Transverse colon (tissue), 4 donors: ENCODE results near the gene CASKIN2. TPM values are rescaled to one million over a fixed set of nuclear protein-coding genes. Genes with fewer than 3 reads are reported as not detected.
A peak's percentile ranks its signal among the peaks of the same experiment; 100 is the strongest.

Experiments
- DNase-seq: peaks from one replicate; pipeline ENCODE4 v3.0.0-alpha.2; 2019
- H3K27ac ChIP-seq, 4 donors: fragments of 200-600 bp; sonication (generic); 2 replicates each; pipeline ENCODE4 v1.5.1; 2016 to 2018; ENCODE audit warnings: inconsistent platforms in 4 of 4
- H3K27me3 ChIP-seq: fragments of 200-600 bp; sonication (generic); 2 replicates; pipeline ENCODE4 v1.5.1; 2017; ENCODE audit warnings: inconsistent platforms
- H3K36me3 ChIP-seq, 4 donors: fragments of 200-600 bp; sonication (generic); 2 replicates each; pipeline ENCODE4 v1.5.1; 2017 to 2019; ENCODE audit warnings: inconsistent platforms in 4 of 4
- H3K4me1 ChIP-seq, 4 donors: fragments of 200-600 bp; sonication (generic); 2 replicates each; pipeline ENCODE4 v1.5.1; 2017 to 2020; ENCODE audit warnings: inconsistent platforms in 4 of 4
- H3K4me3 ChIP-seq, 4 donors: fragments of 200-600 bp; sonication (generic); 1 replicate in 1 of 4; 2 replicates in 3 of 4; pipeline versions ENCODE4 v1.5.1 to v1.6.1; 2017 to 2019; ENCODE audit warnings: inconsistent platforms in 4 of 4
- H3K9me3 ChIP-seq, 2 donors: fragments of 200-600 bp; sonication (generic); 2 replicates each; pipeline ENCODE4 v1.5.1; 2017 to 2019; ENCODE audit warnings: inconsistent platforms in 2 of 2
- EP300 ChIP-seq: sonication (generic); formaldehyde crosslinking; IDR thresholded peaks from one replicate; pipeline ENCODE4 v1.6.1; 2017; ENCODE audit warnings: antibody characterized with exemption, low read depth
- POLR2A ChIP-seq: fragments of 450-650 bp; IDR thresholded peaks from one replicate; pipeline ENCODE4 v1.6.1; 2016; ENCODE audit warnings: antibody characterized with exemption, mild to moderate bottlenecking, moderate library complexity
- POLR2AphosphoS5 ChIP-seq, 3 donors: sonication (generic); formaldehyde crosslinking; IDR thresholded peaks; one replicate each; pipeline ENCODE4 v1.6.1; 2016; ENCODE audit warnings: antibody characterized with exemption in 3 of 3
- WGBS, 2 donors: methylation state at CpG; one replicate each; pipeline ENCODE4 v1.1.5; 2018; ENCODE audit warnings: low coverage in 1 of 2; 5-methylcytosine and 5-hydroxymethylcytosine counted together
- in situ Hi-C, 4 donors: fragments of 200-750 bp; cut with MboI; loops; one replicate each; pipeline versions ENCODE4 v1.15.0 to v1.15.1; 2017; ENCODE audit warnings: low sequenced_read_pairs in 3 of 4, low pct_ligation_motif_present in 1 of 4, low pct_unique_long_range_greater_than_20kb in 1 of 4
- intact Hi-C: fragments of 100-400 bp; cut with DNase I; formaldehyde crosslinking; loops from one replicate; pipeline ENCODE4 v1.15.1; 2023; ENCODE audit warnings: low total_unique reads
- total RNA-seq, 4 donors: library from RNA; depleted of rRNA; stranded (reverse); fragments of >200 nt; gene quantifications; one replicate each; pipeline ENCODE4 v1.1.0, GENCODE V29; 2016
- TF ChIP-seq, protein P1 (sequence below), 5 experiments: fragments of 200-600 bp in 3 of 5; fragments of 450-650 bp in 2 of 5; sonication (generic) in 3 of 5; IDR thresholded peaks; 1 replicate in 2 of 5; 2 replicates in 3 of 5; pipeline ENCODE4 v1.5.1; 2016 to 2017; ENCODE audit warnings: antibody characterized with exemption in 5 of 5, inconsistent platforms in 3 of 5, mild to moderate bottlenecking in 2 of 5, moderate library complexity in 1 of 5

The CASKIN2 gene
- total RNA-seq, 4 donors from 2014 or later, result 16.5 to 128 (median 24.8) TPM

DNA sequence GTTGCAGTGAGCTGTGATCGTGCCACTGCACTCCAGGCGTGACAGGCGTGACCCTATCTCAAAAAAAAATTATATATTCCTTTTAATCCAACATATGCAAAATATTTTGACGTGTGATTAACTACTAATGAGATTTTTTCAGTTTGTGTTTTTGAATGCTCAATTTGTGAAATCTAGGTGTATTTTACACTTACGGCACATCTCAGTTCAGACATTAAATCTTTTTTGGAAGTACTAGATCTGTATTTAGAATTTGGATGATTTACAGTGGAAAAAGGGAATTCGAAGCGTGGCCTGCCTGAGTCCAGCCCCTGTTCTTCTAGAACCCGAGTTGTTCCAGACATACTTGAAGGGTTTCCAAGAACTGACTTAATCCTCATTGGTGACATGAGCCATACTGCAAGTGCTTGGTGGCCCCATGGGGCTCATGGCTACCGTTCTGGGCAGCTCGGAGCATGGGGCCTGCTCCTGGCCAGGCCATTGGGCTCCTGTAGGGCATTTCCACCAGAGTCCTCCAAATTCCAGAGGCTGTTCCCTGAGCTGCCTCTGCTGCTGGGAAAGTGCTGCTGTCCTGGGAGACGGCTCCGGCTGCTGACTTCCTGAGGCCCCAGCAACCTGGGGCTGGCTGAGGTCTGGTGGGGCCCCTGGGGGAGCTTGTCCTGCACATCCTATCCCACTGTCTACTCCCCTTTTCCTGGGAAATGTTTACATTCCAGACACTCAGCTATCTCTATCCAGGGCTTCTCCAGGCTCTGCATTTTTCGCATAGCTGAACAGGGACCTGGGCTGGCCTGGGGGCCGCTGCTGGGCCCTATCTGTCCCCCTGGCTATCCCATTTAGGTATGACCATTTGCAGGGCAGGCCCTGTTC is 37.3 kb upstream of the CASKIN2 start:
- 77 to 81% methylated on average over 3 to 14 of the region's 14 CpGs for WGBS, 2 donors
- no peak for DNase-seq
- H3K36me3 ChIP-seq, result no peaks in the 10 kb centered on the region
- intact Hi-C loops (no loop called here), in situ Hi-C loops (no loop called here)
- peaks cover 0 to 61% (median 47%) of the 10 kb centered on the region in 4 donors for H3K4me1 ChIP-seq
- H3K27me3 ChIP-seq, result no peaks in the 10 kb centered on the region
- H3K4me3 ChIP-seq, result no peak overlapping the region
- no peaks in the 10 kb centered on the region for H3K9me3 ChIP-seq
- TF ChIP-seq, protein P1, sequence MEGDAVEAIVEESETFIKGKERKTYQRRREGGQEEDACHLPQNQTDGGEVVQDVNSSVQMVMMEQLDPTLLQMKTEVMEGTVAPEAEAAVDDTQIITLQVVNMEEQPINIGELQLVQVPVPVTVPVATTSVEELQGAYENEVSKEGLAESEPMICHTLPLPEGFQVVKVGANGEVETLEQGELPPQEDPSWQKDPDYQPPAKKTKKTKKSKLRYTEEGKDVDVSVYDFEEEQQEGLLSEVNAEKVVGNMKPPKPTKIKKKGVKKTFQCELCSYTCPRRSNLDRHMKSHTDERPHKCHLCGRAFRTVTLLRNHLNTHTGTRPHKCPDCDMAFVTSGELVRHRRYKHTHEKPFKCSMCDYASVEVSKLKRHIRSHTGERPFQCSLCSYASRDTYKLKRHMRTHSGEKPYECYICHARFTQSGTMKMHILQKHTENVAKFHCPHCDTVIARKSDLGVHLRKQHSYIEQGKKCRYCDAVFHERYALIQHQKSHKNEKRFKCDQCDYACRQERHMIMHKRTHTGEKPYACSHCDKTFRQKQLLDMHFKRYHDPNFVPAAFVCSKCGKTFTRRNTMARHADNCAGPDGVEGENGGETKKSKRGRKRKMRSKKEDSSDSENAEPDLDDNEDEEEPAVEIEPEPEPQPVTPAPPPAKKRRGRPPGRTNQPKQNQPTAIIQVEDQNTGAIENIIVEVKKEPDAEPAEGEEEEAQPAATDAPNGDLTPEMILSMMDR (IDR thresholded peaks at IDR 0.05), result no peak
- TF ChIP-seq EP300 (no peak), POLR2A (no peak), POLR2AphosphoS5 (IDR thresholded peaks at IDR 0.05) (no peak)
- peak overlapping the region in 2 of 4 donors; percentile 0 to 1 for H3K27ac ChIP-seq

DNA sequence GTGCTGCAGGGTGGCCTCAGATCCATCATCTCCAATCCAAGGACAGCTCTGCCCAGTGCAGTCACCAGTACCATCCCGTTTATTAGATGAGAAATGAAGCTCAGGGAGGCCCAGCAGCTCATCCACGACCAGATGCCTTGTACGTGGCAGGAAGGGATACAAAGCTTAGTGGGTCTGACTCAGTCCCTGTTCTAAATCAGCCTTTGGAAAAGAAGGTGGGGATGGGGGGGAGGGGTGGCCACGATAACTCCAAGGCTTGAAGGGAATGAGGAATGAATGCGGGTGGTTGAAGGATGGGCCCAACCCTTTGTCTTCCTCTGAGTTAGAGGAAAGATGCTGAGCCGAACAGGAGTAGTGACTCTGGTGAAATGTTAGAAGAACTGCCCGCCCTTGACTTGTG is 35.9 kb upstream of the CASKIN2 start:
- TF ChIP-seq EP300 (no peak), POLR2AphosphoS5 (IDR thresholded peaks at IDR 0.05) (no peak), POLR2A (no peak)
- TF ChIP-seq, protein P1 (IDR thresholded peaks at IDR 0.05), result no peak

GRCh38 chr17:75550139-75550465 is 34.8 kb upstream of the CASKIN2 start:
- Histone ChIP-seq H3K4me1 (peaks cover 0 to 39% (median 27%) of the 10 kb centered on the region in 4 donors), H3K4me3 (no peak overlapping the region), H3K27me3 (no peaks in the 10 kb centered on the region), H3K27ac (peak overlapping the region; percentile 93 to 98 (median 95)), H3K9me3 (no peaks in the 10 kb centered on the region), H3K36me3 (no peaks in the 10 kb centered on the region)
- no peak for DNase-seq
- 40% methylated on average over 1 of the region's 4 CpGs; no CpG with 5 or more reads in 1 of the 2 donors for WGBS, 2 donors
- TF ChIP-seq POLR2A (no peak), EP300 (no peak), POLR2AphosphoS5 (IDR thresholded peaks at IDR 0.05) (no peak)
- TF ChIP-seq, protein P1 (IDR thresholded peaks at IDR 0.05), result no peak
- in situ Hi-C loops, result no loop called here
- intact Hi-C loops, result no loop called here

More for the DNA sequence above, 35.9 kb upstream of the CASKIN2 start:
- Histone ChIP-seq H3K4me1 (peaks cover 0 to 50% (median 38%) of the 10 kb centered on the region in 4 donors), H3K36me3 (no peaks in the 10 kb centered on the region), H3K4me3 (no peak overlapping the region), H3K27me3 (no peaks in the 10 kb centered on the region), H3K27ac (peak overlapping the region; percentile 93 to 98 (median 95)), H3K9me3 (no peaks in the 10 kb centered on the region)
- intact Hi-C loops, result no loop called here
- in situ Hi-C loops, result no loop called here
- 73 to 100% methylated on average over 3 to 7 of the region's 7 CpGs for WGBS, 2 donors
- DNase-seq, result no peak

DNA sequence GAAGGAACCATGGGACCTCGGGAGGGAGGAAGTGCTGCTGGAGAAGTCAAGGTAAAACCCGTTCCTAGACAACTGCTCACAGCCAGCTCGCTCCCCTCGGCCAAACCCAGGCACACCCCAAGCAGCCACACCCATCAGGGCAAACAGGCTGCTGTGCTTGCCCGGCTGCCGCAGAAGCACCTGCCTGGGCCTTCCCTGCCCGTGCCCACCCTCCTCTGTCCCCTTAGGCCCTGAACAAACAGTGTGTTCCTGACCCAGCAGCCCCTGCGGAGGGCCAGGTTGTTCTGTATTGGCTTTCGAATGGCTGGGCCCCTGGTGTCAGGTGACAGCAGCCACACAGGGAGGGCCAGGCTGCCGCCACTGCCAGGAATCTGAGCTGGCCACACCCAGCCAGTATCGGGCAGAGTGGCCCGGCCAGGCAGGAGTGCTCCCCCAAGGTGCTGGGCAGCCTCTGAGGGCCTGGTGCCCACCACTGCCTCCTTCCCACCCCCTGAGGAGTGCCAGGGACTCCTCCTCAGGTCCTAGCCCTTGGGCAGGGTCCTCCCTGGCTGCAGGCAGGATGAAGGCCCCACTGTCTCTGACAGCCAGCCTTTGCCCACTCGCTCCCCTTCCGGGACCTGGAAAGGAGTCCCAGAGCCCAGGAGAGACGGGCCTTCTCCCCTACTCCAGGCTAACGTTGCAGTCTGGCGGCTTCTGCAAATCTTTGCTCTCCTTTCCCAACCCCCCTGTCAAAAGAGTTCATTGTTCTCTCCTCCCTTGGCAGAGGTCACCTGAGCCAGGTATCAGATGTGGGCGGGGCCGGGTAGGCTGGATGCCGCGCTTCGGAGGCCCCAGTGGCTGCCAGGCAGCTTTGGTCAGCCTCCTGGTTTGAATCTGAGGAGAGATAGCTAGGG is 34.2 kb upstream of the CASKIN2 start:
- in situ Hi-C loops, result no loop called here

More for the DNA sequence above, 34.2 kb upstream of the CASKIN2 start:
- 60% methylated on average over 17 of the region's 22 CpGs; no CpG with 5 or more reads in 1 of the 2 donors for WGBS, 2 donors
- Histone ChIP-seq H3K27ac (peak overlapping the region; percentile 93 to 98 (median 95)), H3K9me3 (no peaks in the 10 kb centered on the region), H3K4me3 (peak overlapping the region in 1 of 4 donors; percentile 6), H3K36me3 (no peaks in the 10 kb centered on the region), H3K4me1 (peaks cover 0 to 38% (median 25%) of the 10 kb centered on the region in 4 donors), H3K27me3 (no peaks in the 10 kb centered on the region)
- peak; percentile 87 for DNase-seq
- intact Hi-C loops, result no loop called here
- peak; percentile 65 to 85 (median 79) for TF ChIP-seq POLR2AphosphoS5 (IDR thresholded peaks at IDR 0.05)
- TF ChIP-seq, protein P1 (IDR thresholded peaks at IDR 0.05), result peak in 1 of 5 experiments; percentile 8
- peak; percentile 81 for TF ChIP-seq EP300
- peak; percentile 95 for TF ChIP-seq POLR2A
